NCI-H128 (cell line): ENCODE measurements around the gene FAM110A.
"Not testable (repeated sequence)": the region's sequence is repeated elsewhere in the genome, so short reads cannot be mapped to it uniquely, and the experiment has no call there.

ENCODE experiments used
- DNase-seq: peaks from one replicate; lab custom pipeline; 2025; ENCODE audit not compliant: unreplicated experiment; lab: John Stamatoyannopoulos, UW

The FAM110A gene

GRCh38 chr20:841568-842546 lies 8.3 kb downstream of the FAM110A start:
- no peak for DNase-seq

- DNase-seq: no peak
Measured at GRCh38 chr20:842547-842940, 9.0 kb downstream of the FAM110A start.

- no peak for DNase-seq
Measured at GRCh38 chr20:843912-844311, 10.4 kb downstream of the FAM110A start.

DNA sequence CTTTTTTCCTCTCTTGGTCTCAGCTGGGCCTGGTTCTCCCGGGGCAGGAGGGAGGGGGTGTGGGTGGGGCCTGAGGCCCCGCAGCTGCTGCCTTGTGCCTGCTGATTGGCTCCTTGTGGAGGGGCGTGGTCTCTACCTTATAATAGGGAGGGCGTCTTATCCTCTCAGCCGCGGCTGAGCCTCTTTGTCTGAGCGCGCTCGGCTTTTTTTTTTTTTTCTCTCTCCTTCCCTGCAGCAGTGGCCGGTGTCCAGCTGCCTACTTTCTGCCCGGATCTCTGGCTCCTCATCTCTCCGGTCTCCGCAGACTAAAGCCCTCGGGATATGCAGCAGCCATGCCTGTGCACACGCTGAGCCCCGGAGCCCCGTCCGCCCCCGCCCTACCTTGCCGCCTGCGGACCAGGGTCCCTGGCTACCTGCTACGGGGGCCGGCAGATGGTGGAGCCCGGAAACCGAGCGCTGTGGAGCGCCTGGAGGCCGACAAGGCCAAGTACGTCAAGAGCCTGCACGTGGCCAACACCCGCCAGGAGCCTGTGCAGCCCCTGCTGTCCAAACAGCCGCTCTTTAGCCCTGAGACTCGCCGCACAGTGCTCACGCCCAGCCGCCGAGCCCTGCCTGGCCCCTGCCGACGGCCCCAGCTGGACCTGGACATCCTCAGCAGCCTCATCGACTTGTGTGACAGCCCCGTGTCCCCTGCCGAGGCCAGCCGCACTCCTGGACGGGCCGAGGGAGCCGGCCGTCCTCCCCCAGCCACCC lies 11.1 kb downstream of the FAM110A start:
- DNase-seq: peak; percentile 89

- no peak for DNase-seq
Measured at GRCh38 chr20:845226-845868, 11.8 kb downstream of the FAM110A start.

DNA sequence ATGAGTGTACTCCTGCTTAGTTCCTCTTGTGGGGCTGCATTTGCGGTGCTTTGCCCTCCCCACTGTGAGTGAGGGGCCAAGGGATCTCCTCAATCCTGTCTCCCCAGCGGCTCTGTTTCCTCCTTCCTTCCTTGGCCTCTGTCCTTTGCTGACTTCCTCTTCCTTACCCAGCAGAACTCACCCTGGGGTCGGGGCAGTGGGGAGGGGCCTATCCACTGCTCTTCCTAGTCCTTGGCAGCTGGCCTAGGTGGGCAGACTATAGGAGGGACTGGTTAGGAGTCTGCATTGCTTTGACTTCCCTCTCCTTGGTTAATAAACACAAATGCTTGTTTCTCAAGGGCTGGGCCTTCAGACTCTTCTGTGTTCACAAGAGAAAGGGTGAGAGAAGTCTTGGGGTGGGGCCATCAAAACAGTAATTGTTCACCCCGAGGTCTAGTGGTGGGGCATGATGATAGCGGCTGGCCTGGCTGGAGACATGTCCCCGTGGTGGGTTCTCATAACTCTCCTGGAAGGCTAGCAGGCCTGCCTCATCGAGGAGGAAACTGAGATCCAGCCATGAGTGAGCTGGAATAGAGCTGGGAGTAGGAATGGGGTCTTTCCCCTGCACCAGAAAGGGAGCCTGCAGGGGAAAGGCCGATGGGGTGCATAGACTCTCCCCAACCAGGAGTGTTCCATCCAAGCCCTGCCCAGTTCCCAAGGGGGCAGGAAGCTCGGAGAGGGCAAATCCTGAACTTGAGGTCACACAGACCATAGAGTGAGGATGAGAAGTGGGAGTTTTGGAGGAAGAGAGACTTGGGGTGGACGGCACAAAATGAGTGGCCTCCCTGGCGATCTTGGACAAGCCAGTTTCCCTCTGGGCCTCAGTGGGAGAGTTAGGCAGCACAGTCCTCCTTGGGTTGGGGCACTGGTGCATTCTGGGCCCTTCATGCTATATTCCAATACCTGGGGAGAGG lies 12.7 kb downstream of the FAM110A start:
- no peak for DNase-seq

GRCh38 chr20:846894-847278 lies 13.4 kb downstream of the FAM110A start:
- DNase-seq: no peak

DNA sequence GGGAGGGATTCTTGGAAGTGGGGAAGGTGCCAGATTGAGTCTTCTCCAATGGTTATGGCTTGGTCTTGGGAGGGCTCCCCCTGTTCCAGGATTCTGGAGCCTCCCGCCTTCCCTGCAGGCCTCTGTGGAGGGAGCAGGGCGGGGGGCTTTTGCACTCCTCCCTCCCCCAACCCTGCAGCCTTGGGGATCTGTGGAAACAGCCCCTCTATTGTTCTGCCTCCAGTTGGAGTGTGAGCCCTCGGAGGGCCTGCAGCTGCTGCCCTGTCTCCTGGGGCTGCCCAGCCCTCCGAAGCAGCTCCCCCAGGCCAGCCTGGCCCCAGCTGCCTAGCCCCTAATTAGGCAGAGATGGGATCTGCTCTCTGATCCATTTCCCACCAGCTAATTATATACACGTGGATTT lies 14.7 kb downstream of the FAM110A start:
- DNase-seq: no peak

GRCh38 chr20:848731-849130 lies 15.2 kb downstream of the FAM110A start:
- DNase-seq: not testable (repeated sequence)

DNA sequence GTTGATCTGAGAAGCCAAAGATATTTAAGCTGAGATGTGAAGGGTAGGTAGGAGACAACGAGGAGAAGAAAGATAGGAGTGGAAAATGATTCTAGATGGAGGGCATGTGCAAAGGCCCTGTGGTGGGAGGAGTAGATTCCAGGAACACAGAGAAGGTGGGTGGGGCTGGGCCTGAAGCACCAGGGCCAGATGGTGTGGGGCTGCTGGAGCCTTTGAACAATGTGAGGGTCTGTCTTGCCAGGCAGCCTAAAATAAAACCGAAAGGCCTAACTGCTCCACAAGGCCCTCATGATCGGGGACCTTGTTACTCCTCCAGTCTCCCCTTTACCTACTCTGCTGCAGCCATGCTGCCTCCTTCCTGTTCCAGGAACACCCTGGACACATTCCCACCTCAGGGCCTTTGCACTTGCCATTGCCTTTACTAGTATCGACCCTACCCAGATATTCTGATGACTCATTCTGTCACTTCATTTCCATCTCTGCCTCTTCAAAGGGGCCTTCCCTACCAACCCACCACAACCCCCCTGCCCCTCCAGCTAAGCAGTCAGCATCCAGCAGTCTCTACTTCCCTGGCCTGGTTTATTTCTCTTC lies 20.0 kb downstream of the FAM110A start:
- no peak for DNase-seq

DNA sequence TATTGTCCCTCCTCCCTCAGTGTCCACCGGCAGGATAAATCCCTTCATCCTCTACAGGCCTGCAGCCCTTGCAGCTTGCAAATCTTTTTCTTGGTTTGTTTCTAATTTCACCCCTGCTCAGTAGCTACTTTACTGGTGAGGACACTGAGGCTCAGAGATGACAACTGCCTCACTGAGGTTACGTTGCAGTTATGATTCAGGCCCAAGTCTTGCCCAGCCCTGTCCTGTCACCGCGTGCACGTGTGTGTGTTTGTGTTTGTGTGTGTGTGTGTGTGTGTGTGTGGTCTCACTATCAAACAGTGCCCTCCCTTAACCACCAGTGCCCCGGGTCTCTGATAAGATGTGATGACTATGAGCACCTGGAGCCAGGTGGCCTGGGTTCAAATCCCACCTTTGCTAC lies 21.1 kb downstream of the FAM110A start:
- DNase-seq: no peak

DNA sequence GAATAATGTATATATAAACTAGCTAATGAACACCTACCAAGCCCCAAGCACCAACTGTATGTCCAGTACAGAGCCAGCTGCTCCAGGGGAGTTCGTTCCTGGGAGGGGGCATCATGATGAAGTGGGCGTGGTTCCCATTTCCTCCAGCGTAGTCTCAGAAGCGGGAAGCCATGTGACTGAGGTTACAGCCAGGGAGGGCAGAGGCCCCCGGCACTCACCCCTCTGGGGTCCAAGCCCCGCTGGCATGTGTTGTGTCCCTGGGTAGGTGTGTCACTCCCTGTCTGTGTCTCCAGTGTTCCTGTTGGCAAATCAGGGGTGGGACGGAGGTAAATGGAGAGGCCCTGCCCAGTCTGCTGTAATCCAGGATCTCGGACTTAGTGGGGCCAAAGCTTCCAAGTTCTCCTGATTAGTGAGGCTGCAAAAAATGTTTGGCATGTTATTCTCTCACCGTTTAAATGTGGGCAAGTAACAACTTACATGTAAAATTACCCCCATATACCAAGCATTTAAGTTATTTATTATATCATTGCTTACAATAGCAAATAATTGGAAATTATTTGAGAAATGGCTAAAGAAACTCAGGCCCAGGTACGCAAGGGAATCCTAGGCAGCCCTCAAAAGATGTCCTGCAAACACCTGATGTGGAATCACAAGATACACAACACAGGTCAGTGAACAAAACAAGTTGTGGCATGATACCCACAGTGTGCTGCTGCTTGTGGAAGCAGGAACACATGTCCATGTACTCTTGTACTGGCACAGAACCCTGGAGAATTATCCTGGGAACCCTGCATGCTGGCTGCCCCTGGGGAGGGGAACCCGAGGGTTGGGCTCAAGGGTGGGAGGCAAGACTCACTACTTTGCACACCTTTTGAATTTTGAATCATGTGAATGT lies 22.2 kb downstream of the FAM110A start:
- no peak for DNase-seq

DNA sequence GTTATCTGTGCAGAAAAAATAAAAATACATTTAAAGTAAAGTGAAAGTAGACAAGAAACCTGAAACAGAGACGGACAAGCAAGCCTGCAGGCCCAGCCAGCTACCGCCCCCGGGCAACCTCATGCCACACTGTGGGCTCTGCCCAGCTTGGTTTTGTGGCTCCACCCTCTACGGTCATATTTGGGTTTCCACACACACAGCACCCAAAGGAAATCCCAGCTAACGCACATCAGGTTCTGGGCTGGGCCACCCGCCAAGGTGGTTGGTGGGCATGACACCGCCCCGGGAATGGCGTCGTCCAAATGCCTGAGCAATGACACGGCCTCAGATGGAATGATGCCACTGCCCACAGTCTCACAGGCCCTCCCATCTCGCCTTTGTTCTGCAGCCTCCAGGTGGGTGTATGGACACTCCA lies 22.9 kb downstream of the FAM110A start:
- no peak for DNase-seq

GRCh38 chr20:858011-858410 lies 24.5 kb downstream of the FAM110A start:
- no peak for DNase-seq

- no peak for DNase-seq
Measured at GRCh38 chr20:859751-860231, 26.3 kb downstream of the FAM110A start.

DNA sequence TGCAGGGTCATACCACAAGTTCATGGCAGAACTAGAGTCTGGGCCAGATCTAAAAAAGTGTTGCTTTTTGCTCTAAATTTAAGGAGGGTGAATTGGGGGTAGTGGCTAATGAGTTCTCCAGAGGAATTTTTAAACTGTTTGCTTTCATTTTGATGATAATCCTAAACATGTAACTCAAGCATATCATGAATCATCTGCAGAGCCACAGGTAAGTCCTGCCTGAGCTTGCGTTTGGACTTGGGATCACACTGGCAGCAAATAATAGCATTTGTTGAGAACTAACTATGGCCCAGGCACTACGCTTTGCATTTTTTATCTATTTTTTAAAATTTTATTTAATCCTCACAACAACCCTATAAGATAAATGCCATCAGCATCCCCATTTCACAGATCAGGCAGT lies 27.4 kb downstream of the FAM110A start:
- DNase-seq: no peak

- DNase-seq: no peak
Measured at GRCh38 chr20:865440-865839, 31.9 kb downstream of the FAM110A start.

GRCh38 chr20:868279-868678 lies 34.8 kb downstream of the FAM110A start:
- no peak for DNase-seq

DNA sequence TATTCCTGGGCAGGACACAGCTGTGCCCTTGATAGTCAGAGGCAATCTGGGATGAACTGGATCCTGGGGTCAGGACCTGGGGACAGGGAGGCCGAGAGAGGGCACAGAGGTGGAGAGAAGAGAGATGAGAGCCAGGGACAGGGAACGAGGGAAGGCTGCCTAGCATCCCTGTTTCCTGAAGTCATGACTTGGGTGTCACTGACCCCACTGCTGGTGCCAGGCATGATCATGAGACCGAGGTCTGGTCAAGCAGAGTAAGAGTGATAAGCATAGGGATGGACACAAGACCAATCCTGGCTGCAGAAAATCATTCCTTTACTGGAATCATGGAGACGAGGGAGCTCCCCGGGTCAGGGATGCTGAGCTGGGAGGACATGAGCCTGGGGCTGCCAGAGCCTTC lies 36.1 kb downstream of the FAM110A start:
- no peak for DNase-seq
